SK-N-SH treated with all-trans-retinoic acid at 6 μM for 48 hours (cell line): ENCODE measurements around the gene HES5.

Source experiments
- BACH2 ChIP-seq: fragments of 250-450 bp; sonication (Bioruptor Pico); IDR thresholded peaks from 2 replicates; pipeline ENCODE4 v1.9.0; 2021; ENCODE audit warnings: mild to moderate bottlenecking, borderline replicate concordance
- ISL1 ChIP-seq: fragments of 250-450 bp; sonication (Bioruptor Pico); IDR thresholded peaks from 2 replicates; pipeline ENCODE4 v2.1.2; 2022; ENCODE audit warnings: mild to moderate bottlenecking, moderate library complexity
- PATZ1 ChIP-seq: fragments of 250-450 bp; sonication (Bioruptor Pico); IDR thresholded peaks from 2 replicates; pipeline ENCODE4 v1.8.0; 2020; ENCODE audit warnings: mild to moderate bottlenecking, moderate library complexity, borderline replicate concordance
- PPARA ChIP-seq: fragments of 250-450 bp; sonication (Bioruptor Pico); IDR thresholded peaks from 2 replicates; pipeline ENCODE4 v1.5.0; 2020; ENCODE audit warnings: mild to moderate bottlenecking, borderline replicate concordance
- ZFP3 ChIP-seq: fragments of 250-450 bp; sonication (Bioruptor Pico); IDR thresholded peaks from 2 replicates; pipeline ENCODE4 v1.5.0; 2020; ENCODE audit warnings: mild to moderate bottlenecking, moderate library complexity

- no peak for TF ChIP-seq BACH2 (CRISPR knock-in tag)
- no peak for TF ChIP-seq PATZ1
- TF ChIP-seq PPARA (CRISPR knock-in tag) = no peak
- TF ChIP-seq ZFP3 = no peak
- no peak for TF ChIP-seq ISL1 (CRISPR knock-in tag)
These were observed 36.3 kb downstream of the HES5 start for GRCh38 chr1:2493691-2494322.
